GM12878 (cell line): ENCODE data around the gene NCS1. TPM values are rescaled to one million over a fixed set of nuclear protein-coding genes. Genes with fewer than 3 reads are reported as not detected.

ENCODE experiments used
- ATF2 ChIP-seq: IDR thresholded peaks from 2 replicates; pipeline ENCODE4 v1.6.1; 2012; ENCODE audit warnings: low read length, inconsistent platforms
- CEBPZ ChIP-seq: fragments of 150-350 bp; IDR thresholded peaks from 2 replicates; pipeline ENCODE4 v1.6.1; 2016; ENCODE audit warnings: low read depth, low read length
- CREB1 ChIP-seq: IDR thresholded peaks from 2 replicates; pipeline ENCODE4 v1.6.1; 2012; ENCODE audit warnings: low read depth, mild to moderate bottlenecking, inconsistent platforms
- EED ChIP-seq: sonication (generic); IDR thresholded peaks from 2 replicates; pipeline ENCODE4 v1.6.1; 2016; ENCODE audit warnings: antibody characterized with exemption, low read depth
- ESRRA ChIP-seq: IDR thresholded peaks from 2 replicates; pipeline ENCODE4 v1.6.1; 2012; ENCODE audit warnings: mild to moderate bottlenecking, low read length, improper control_type of control experiment
- FOS ChIP-seq: IDR thresholded peaks from 3 replicates; pipeline ENCODE4 v1.6.1; 2011; ENCODE audit warnings: borderline replicate concordance; ENCODE audit not compliant: insufficient read length; ENCODE audit errors: extremely low read depth
- HSF1 ChIP-seq: fragments of 150-350 bp; IDR thresholded peaks from 2 replicates; pipeline ENCODE4 v1.6.1; 2014; ENCODE audit warnings: mild to moderate bottlenecking, low read depth, low read length
- PRDM15 ChIP-seq: fragments of 450-650 bp; formaldehyde crosslinking; IDR thresholded peaks from 2 replicates; pipeline ENCODE4 v1.4.0; 2020; ENCODE audit warnings: mild to moderate bottlenecking, moderate library complexity
- RAD21 ChIP-seq: IDR thresholded peaks from 2 replicates; pipeline ENCODE4 v1.6.1; 2011; ENCODE audit warnings: mild to moderate bottlenecking, low read depth, low read length, moderate library complexity; ENCODE audit not compliant: insufficient read depth
- RFX5 ChIP-seq: IDR thresholded peaks from 2 replicates; pipeline ENCODE4 v1.6.1; 2011; ENCODE audit warnings: low read depth, low read length, improper control_type of control experiment
- SMAD1 ChIP-seq: fragments of 450-650 bp; IDR thresholded peaks from 2 replicates; pipeline ENCODE4 v1.6.1; 2018; ENCODE audit warnings: mild to moderate bottlenecking, low read depth; ENCODE audit not compliant: partially characterized antibody
- SMC3 ChIP-seq: IDR thresholded peaks from 2 replicates; pipeline ENCODE4 v1.6.1; 2011; ENCODE audit warnings: low read length, improper control_type of control experiment, borderline replicate concordance
- SP1 ChIP-seq: IDR thresholded peaks from one replicate; pipeline ENCODE4 v1.6.1; 2011; ENCODE audit warnings: low read depth, low read length
- SUZ12 ChIP-seq: fragments of 200-600 bp; sonication (generic); IDR thresholded peaks from one replicate; pipeline ENCODE4 v1.6.1; 2018; ENCODE audit warnings: antibody characterized with exemption, mild to moderate bottlenecking; ENCODE audit not compliant: unreplicated experiment
- TCF7 ChIP-seq: IDR thresholded peaks from 2 replicates; pipeline ENCODE4 v1.6.1; 2014; ENCODE audit warnings: antibody characterized with exemption, borderline replicate concordance
- USF1 ChIP-seq: IDR thresholded peaks from 2 replicates; pipeline ENCODE4 v1.6.1; 2011; ENCODE audit warnings: borderline replicate concordance, low read depth, mild to moderate bottlenecking, moderate library complexity, mixed read lengths, low read length; ENCODE audit not compliant: insufficient read depth; ENCODE audit errors: extremely low read length
- ZNF622 ChIP-seq: fragments of 450-650 bp; IDR thresholded peaks from 2 replicates; pipeline ENCODE4 v1.6.1; 2017; ENCODE audit warnings: mild to moderate bottlenecking, inconsistent platforms
- polyA plus RNA-seq, 11 experiments: library from polyadenylated mRNA; depleted of rRNA in 4 of 11; unstranded in 6 of 11; stranded (reverse) in 5 of 11; fragments of >200 nt; fragmentation: Nextera tagmentation in 4 of 11; fragmentation: Illumina TruSeq in 1 of 11; extraction: Ambion mirVana in 4 of 11; extraction: Trizol in 1 of 11; gene quantifications; 1 replicate in 1 of 11; 2 replicates in 10 of 11; pipeline versions ENCODE4 v1.2.1 to v1.2.3, GENCODE V29; 2011 to 2016; ENCODE audit warnings: inconsistent platforms in 2 of 11, missing spikeins in 2 of 11, low read depth in 1 of 11
- total RNA-seq, 4 experiments: library from RNA; depleted of rRNA in 3 of 4; stranded (reverse); fragments of >200 nt in 3 of 4; fragmentation: Illumina TruSeq in 1 of 4; extraction: Trizol in 1 of 4; gene quantifications; 2 replicates each; pipeline versions ENCODE4 v1.2.1 to v1.2.3, GENCODE V29; 2013 to 2021

Gene NCS1
- total and polyA plus RNA-seq, 10 of the 15 experiments (the other 5 are each of a cell fraction or from before 2014, with no cell fraction given) = 0.04 to 0.22 (median 0.06) TPM; not detected in 4

- TF ChIP-seq RFX5 = no peak
- TF ChIP-seq USF1 = no peak
- TF ChIP-seq EED = no peak
- TF ChIP-seq CREB1 = no peak
- TF ChIP-seq ESRRA = no peak
- no peak for TF ChIP-seq ZNF622
- no peak for TF ChIP-seq CEBPZ
- TF ChIP-seq HSF1 = no peak
- TF ChIP-seq TCF7 = no peak
- TF ChIP-seq SUZ12 = no peak
- peak; percentile 81 for TF ChIP-seq RAD21
- TF ChIP-seq SMC3 = peak; percentile 86
- no peak for TF ChIP-seq FOS
- no peak for TF ChIP-seq SP1
- TF ChIP-seq ATF2 = no peak
- no peak for TF ChIP-seq SMAD1
- TF ChIP-seq PRDM15 (CRISPR knock-in tag) = no peak
These were observed 63.6 kb downstream of the NCS1 start (continued) for GRCh38 chr9:130235558-130236435.
